CD4-positive, alpha-beta T cell (primary cell): Measurements from ENCODE around the gene KSR2. TPM values are rescaled to one million over a fixed set of nuclear protein-coding genes. Genes with fewer than 3 reads are reported as not detected.

Experiments used
- ATAC-seq: fragments of 200-7000 bp; cut with Tn5 transposase; one replicate; pipeline ENCODE4 v1.10.0; 2022; ENCODE audit warnings: mild to moderate bottlenecking; ENCODE audit not compliant: poor library complexity
- CTCF ChIA-PET: fragments of 350-600 bp; sonication (Branson Sonifier 250); formaldehyde crosslinking; loops from one replicate; lab custom pipeline; 2021; ENCODE audit warnings: antibody characterized with exemption, inconsistent platforms; lab: Charles Lee
- POLR2A ChIA-PET: fragments of 350-600 bp; sonication (Branson Sonifier 250); formaldehyde crosslinking; loops from one replicate; lab custom pipeline; 2021; ENCODE audit warnings: antibody characterized with exemption, inconsistent platforms; lab: Charles Lee
- DNase-seq, 14 experiments: peaks; one replicate each; pipeline ENCODE4 v3.0.0-alpha.2; 2013 to 2020; ENCODE audit warnings: mixed read lengths in 2 of 14
- H3K27ac ChIP-seq, 2 donors: one replicate each; pipeline versions ENCODE4 v1.5.1 to v1.7.0; 2013; ENCODE audit warnings: low read length in 2 of 2, low read depth in 1 of 2, mild to moderate bottlenecking in 1 of 2
- H3K27me3 ChIP-seq, 2 experiments: 1 replicate in 1 of 2; 2 replicates in 1 of 2; pipeline versions ENCODE4 v1.6.1 to v1.7.0; 2013; ENCODE audit warnings: low read length in 2 of 2, control low read depth in 1 of 2, mild to moderate bottlenecking in 1 of 2, moderate library complexity in 1 of 2; ENCODE audit not compliant: insufficient read depth in 2 of 2, control insufficient read depth in 1 of 2
- H3K36me3 ChIP-seq: one replicate; pipeline ENCODE4 v1.6.1; 2013; ENCODE audit warnings: low read length, control low read depth; ENCODE audit not compliant: insufficient read depth
- H3K4me1 ChIP-seq: one replicate; pipeline ENCODE4 v1.6.1; 2013; ENCODE audit warnings: low read length, control low read depth; ENCODE audit not compliant: insufficient read depth
- H3K4me3 ChIP-seq: one replicate; pipeline ENCODE4 v1.5.1; 2013; ENCODE audit warnings: mild to moderate bottlenecking, low read length, moderate library complexity
- H3K9me3 ChIP-seq, 2 experiments: 1 replicate in 1 of 2; 2 replicates in 1 of 2; pipeline versions ENCODE4 v1.6.1 to v1.7.0; 2013; ENCODE audit warnings: low read length in 2 of 2, mild to moderate bottlenecking in 2 of 2, control low read depth in 1 of 2, moderate library complexity in 1 of 2; ENCODE audit not compliant: control insufficient read depth in 1 of 2, insufficient read depth in 1 of 2
- H3K27ac Mint-ChIP-seq: one replicate; pipeline ENCODE4 v1.8.0; 2020; ENCODE audit warnings: mixed read lengths
- H3K27me3 Mint-ChIP-seq: one replicate; pipeline ENCODE4 v1.8.0; 2021; ENCODE audit warnings: mixed read lengths
- H3K36me3 Mint-ChIP-seq: one replicate; pipeline ENCODE4 v1.8.0; 2021; ENCODE audit warnings: low read depth, mixed read lengths
- H3K4me1 Mint-ChIP-seq: one replicate; pipeline ENCODE4 v1.8.0; 2021; ENCODE audit warnings: low read depth, mixed read lengths
- H3K4me3 Mint-ChIP-seq: one replicate; pipeline ENCODE4 v1.8.0; 2020; ENCODE audit warnings: mild to moderate bottlenecking, mixed read lengths
- H3K9me3 Mint-ChIP-seq: one replicate; pipeline ENCODE4 v1.8.0; 2020; ENCODE audit warnings: mixed read lengths
- intact Hi-C, 2 experiments: fragments of 100-400 bp; cut with DNase I in 1 of 2; cut with micrococcal nuclease in 1 of 2; formaldehyde crosslinking; loops; one replicate each; pipeline versions ENCODE4 v1.15.1 to v1.9.0; 2023 to 2025; cut with DNase I, micrococcal nuclease
- total RNA-seq, 174 experiments: library from RNA in 2 of 174; stranded (reverse) in 2 of 174; gene quantifications; one replicate each; pipeline ENCODE4 v1.2.3 and lab custom pipeline; 2021 to 2026
- TF ChIP-seq, protein P1 (sequence below): fragments of 200-600 bp; IDR thresholded peaks from one replicate; pipeline ENCODE4 v1.8.0; 2022; ENCODE audit warnings: antibody characterized with exemption, mild to moderate bottlenecking

The KSR2 gene
- total RNA-seq, 2 experiments from 2014 or later: 0.05 to 0.17 TPM

GRCh38 chr12:117404940-117405339 lies 563.9 kb downstream of the KSR2 start:
- Histone ChIP-seq H3K4me1 (no peaks in the 10 kb centered on the region), H3K4me3 (no peak overlapping the region), H3K27ac (no peak overlapping the region), H3K9me3 (peaks cover 4 to 26% of the 10 kb centered on the region in 2 experiments), H3K36me3 (no peaks in the 10 kb centered on the region), H3K27me3 (no peaks in the 10 kb centered on the region)
- intact Hi-C loops: no loop called here
- ChIA-PET POLR2A (no interaction called here), CTCF (no interaction called here)
- TF ChIP-seq, protein P1, sequence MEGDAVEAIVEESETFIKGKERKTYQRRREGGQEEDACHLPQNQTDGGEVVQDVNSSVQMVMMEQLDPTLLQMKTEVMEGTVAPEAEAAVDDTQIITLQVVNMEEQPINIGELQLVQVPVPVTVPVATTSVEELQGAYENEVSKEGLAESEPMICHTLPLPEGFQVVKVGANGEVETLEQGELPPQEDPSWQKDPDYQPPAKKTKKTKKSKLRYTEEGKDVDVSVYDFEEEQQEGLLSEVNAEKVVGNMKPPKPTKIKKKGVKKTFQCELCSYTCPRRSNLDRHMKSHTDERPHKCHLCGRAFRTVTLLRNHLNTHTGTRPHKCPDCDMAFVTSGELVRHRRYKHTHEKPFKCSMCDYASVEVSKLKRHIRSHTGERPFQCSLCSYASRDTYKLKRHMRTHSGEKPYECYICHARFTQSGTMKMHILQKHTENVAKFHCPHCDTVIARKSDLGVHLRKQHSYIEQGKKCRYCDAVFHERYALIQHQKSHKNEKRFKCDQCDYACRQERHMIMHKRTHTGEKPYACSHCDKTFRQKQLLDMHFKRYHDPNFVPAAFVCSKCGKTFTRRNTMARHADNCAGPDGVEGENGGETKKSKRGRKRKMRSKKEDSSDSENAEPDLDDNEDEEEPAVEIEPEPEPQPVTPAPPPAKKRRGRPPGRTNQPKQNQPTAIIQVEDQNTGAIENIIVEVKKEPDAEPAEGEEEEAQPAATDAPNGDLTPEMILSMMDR: no peak
- Mint-ChIP-seq H3K9me3 (peaks cover 10% of the 10 kb centered on the region), H3K27ac (no peak overlapping the region), H3K4me1 (no peaks in the 10 kb centered on the region), H3K27me3 (peaks cover 16% of the 10 kb centered on the region), H3K4me3 (no peak overlapping the region), H3K36me3 (no peaks in the 10 kb centered on the region)
- no peak for DNase-seq
- no peak for ATAC-seq

DNA sequence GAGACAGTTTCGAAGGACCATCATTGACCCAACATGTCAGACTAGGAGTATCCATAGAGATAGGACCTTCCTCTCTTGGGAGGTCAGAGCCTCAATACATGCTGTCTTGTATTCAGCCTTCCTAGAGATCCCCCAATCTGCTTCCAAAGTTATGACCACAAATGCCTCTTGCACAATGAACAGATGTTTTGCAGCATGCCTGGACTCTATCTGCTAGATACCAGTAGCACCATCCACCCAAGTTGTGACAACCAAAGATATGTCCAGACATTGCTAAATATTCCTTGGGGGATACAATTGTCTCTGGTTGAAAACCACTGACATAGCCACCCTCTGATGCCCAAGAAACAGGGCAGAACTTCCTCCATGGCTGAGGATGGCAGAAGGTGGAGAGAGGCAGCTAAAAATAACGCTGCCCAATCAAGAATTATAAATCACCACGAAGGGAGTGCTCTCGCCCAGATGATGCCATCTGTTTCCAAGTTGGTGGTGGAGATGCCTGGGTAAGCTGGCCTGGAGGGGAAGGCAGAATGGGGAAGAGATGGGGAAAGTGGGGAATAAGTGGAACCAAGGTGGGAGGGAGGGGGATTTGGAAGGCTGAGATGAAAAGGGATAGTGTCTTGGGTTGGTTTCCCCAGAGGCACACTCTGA lies 564.5 kb downstream of the KSR2 start:
- H3K27ac Mint-ChIP-seq: no peak overlapping the region
- DNase-seq (no peak), ATAC-seq (no peak)
- no peaks in the 10 kb centered on the region for H3K4me1 ChIP-seq
- H3K27ac ChIP-seq: no peak overlapping the region
- POLR2A ChIA-PET: no interaction called here
- H3K9me3 ChIP-seq: peaks cover 4 to 21% of the 10 kb centered on the region in 2 experiments
- no peaks in the 10 kb centered on the region for H3K4me1 Mint-ChIP-seq
- intact Hi-C loops: no loop called here
- H3K4me3 Mint-ChIP-seq: no peak overlapping the region
- CTCF ChIA-PET: no interaction called here
- no peaks in the 10 kb centered on the region for H3K36me3 Mint-ChIP-seq
- TF ChIP-seq, protein P1: no peak
- H3K36me3 ChIP-seq: no peaks in the 10 kb centered on the region
- H3K27me3 ChIP-seq: no peaks in the 10 kb centered on the region
- peaks cover 11% of the 10 kb centered on the region for H3K9me3 Mint-ChIP-seq
- peaks cover 16% of the 10 kb centered on the region for H3K27me3 Mint-ChIP-seq
- H3K4me3 ChIP-seq: no peak overlapping the region

DNA sequence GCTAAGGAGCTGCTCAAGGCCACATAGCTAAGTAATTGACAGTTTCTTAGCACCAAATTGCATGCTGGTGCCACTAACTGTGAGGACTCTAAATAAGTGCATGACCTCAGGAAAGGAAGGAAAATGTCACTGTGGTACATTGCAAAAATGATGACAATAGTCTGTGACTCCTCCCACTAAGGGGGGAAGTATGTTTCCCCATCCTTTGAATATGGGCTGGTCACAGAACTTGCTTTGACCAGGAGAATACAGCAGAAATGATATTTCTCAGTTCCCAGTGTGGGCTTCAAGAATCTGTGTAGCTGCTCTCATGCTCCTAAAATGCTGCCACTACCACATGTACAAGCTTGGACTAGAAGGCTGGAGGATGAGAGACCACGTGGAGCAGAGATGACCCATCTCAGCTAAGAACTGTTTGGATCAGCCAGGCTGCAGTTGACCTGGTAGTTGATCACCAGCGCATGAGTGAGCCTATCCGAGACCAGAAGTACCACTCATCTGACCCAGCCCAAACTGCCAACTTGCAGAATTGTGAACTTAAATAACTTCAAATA lies 565.1 kb downstream of the KSR2 start:
- Histone ChIP-seq H3K27me3 (no peaks in the 10 kb centered on the region), H3K4me1 (no peaks in the 10 kb centered on the region), H3K9me3 (peaks cover 4 to 20% of the 10 kb centered on the region in 2 experiments), H3K36me3 (no peaks in the 10 kb centered on the region), H3K27ac (no peak overlapping the region), H3K4me3 (no peak overlapping the region)
- no peak for ATAC-seq
- Mint-ChIP-seq H3K9me3 (peaks cover 15% of the 10 kb centered on the region), H3K27ac (no peak overlapping the region), H3K36me3 (no peaks in the 10 kb centered on the region), H3K4me1 (no peaks in the 10 kb centered on the region), H3K27me3 (peaks cover 16% of the 10 kb centered on the region), H3K4me3 (no peak overlapping the region)
- DNase-seq: no peak
- intact Hi-C loops: no loop called here
- ChIA-PET CTCF (no interaction called here), POLR2A (no interaction called here)
- TF ChIP-seq, protein P1: no peak

Other genes starting within 250 kb of the KSR2 start
- gene RFC5, start 47.7 kb upstream of the KSR2 start, total RNA-seq: 1 to 10 TPM; 8.7 to 9.1 TPM
- 10 to 100 TPM; 12.0 to 13.4 TPM for gene WSB2, start 92.2 kb upstream of the KSR2 start, total RNA-seq
- gene VSIG10, start 135.0 kb upstream of the KSR2 start, total RNA-seq: 1 to 10 TPM; 2.2 TPM
- gene PEBP1, start 167.1 kb upstream of the KSR2 start, total RNA-seq: 100 to 1,000 TPM; 116 to 119 TPM